H7 (cell line): ENCODE results near the gene RTL1. TPM values are rescaled to one million over a fixed set of nuclear protein-coding genes. Genes with fewer than 3 reads are reported as not detected.

Experiments used
- DNase-seq: peaks from one replicate; pipeline ENCODE4 v3.0.0; 2012
- H3K27me3 ChIP-seq: 2 replicates; pipeline ENCODE4 v1.6.0; 2011; ENCODE audit warnings: mild to moderate bottlenecking, low read length; ENCODE audit not compliant: control insufficient read depth, insufficient read depth
- H3K36me3 ChIP-seq: replicated peaks from 2 replicates; pipeline ENCODE4 v1.5.1; 2011; ENCODE audit warnings: low read length; ENCODE audit not compliant: control insufficient read depth, insufficient read depth
- H3K4me3 ChIP-seq: 2 replicates; pipeline ENCODE4 v1.5.1; 2011; ENCODE audit warnings: low read depth, mild to moderate bottlenecking, control low read depth, low read length, moderate library complexity; ENCODE audit not compliant: insufficient read depth
- total RNA-seq: library from RNA; depleted of rRNA; stranded (reverse); fragments of >200 nt; shearing (Covaris generic); gene quantifications from 2 replicates; pipeline ENCODE4 v1.2.3, GENCODE V29; 2014

The RTL1 gene
- total RNA-seq, 1 experiment from 2014 or later = not detected

GRCh38 chr14:100902295-100903133, 1.0 kb downstream of the RTL1 start:
- no peaks in the 10 kb centered on the region for H3K36me3 ChIP-seq
- H3K27me3 ChIP-seq = peaks cover 30% of the 10 kb centered on the region
- H3K4me3 ChIP-seq = no peak overlapping the region
- DNase-seq = peak; percentile 89

- DNase-seq = no peak
- Histone ChIP-seq H3K4me3 (no peak overlapping the region), H3K36me3 (no peaks in the 10 kb centered on the region), H3K27me3 (peaks cover 28% of the 10 kb centered on the region)
Observed at GRCh38 chr14:100901391-100902183, 1.9 kb downstream of the RTL1 start.

- DNase-seq = peak; percentile 81
- Histone ChIP-seq H3K4me3 (peak overlapping the region; percentile 32), H3K27me3 (peaks cover 27% of the 10 kb centered on the region), H3K36me3 (no peaks in the 10 kb centered on the region)
Observed at GRCh38 chr14:100900837-100901390, 2.6 kb downstream of the RTL1 start.

- DNase-seq = peak; percentile 76
- peaks cover 20% of the 10 kb centered on the region for H3K27me3 ChIP-seq
- H3K36me3 ChIP-seq = no peaks in the 10 kb centered on the region
- peak overlapping the region; percentile 32 for H3K4me3 ChIP-seq
Observed at GRCh38 chr14:100899884-100900771, 3.4 kb downstream of the RTL1 start.

GRCh38 chr14:100898935-100899883, 4.3 kb downstream of the RTL1 start:
- peak; percentile 64 for DNase-seq
- Histone ChIP-seq H3K4me3 (no peak overlapping the region), H3K36me3 (no peaks in the 10 kb centered on the region), H3K27me3 (peaks cover 10% of the 10 kb centered on the region)

GRCh38 chr14:100898465-100898864, 5.1 kb downstream of the RTL1 start:
- Histone ChIP-seq H3K27me3 (peaks cover 6% of the 10 kb centered on the region; the same call in 1 of the 2 replicates), H3K4me3 (no peak overlapping the region), H3K36me3 (no peaks in the 10 kb centered on the region)
- DNase-seq = peak; percentile 56

GRCh38 chr14:100896369-100897060, 7.0 kb downstream of the RTL1 start:
- peak; percentile 54 for DNase-seq
- no peak overlapping the region for H3K4me3 ChIP-seq
- H3K27me3 ChIP-seq = peaks cover 6% of the 10 kb centered on the region; the same call in 1 of the 2 replicates
- H3K36me3 ChIP-seq = no peaks in the 10 kb centered on the region

- no peaks in the 10 kb centered on the region for H3K36me3 ChIP-seq
- no peak for DNase-seq
- H3K4me3 ChIP-seq = no peak overlapping the region
- peaks cover 5% of the 10 kb centered on the region; the same call in 1 of the 2 replicates for H3K27me3 ChIP-seq
Observed at GRCh38 chr14:100895411-100895810, 8.1 kb downstream of the RTL1 start.

GRCh38 chr14:100894416-100894815, 9.1 kb downstream of the RTL1 start:
- DNase-seq = no peak
- H3K36me3 ChIP-seq = no peaks in the 10 kb centered on the region
- H3K27me3 ChIP-seq = no peaks in the 10 kb centered on the region
- H3K4me3 ChIP-seq = no peak overlapping the region

GRCh38 chr14:100893760-100894159, 9.8 kb downstream of the RTL1 start:
- no peaks in the 10 kb centered on the region for H3K36me3 ChIP-seq
- no peak overlapping the region for H3K4me3 ChIP-seq

GRCh38 chr14:100893228-100893601, 10.3 kb downstream of the RTL1 start:
- Histone ChIP-seq H3K36me3 (no peaks in the 10 kb centered on the region), H3K4me3 (no peak overlapping the region), H3K27me3 (no peaks in the 10 kb centered on the region)
- no peak for DNase-seq

More at GRCh38 chr14:100893760-100894159, 9.8 kb downstream of the RTL1 start:
- H3K27me3 ChIP-seq = no peaks in the 10 kb centered on the region
- DNase-seq = no peak

- Histone ChIP-seq H3K36me3 (no peaks in the 10 kb centered on the region), H3K27me3 (no peaks in the 10 kb centered on the region), H3K4me3 (no peak overlapping the region)
- DNase-seq = no peak
Observed at GRCh38 chr14:100892496-100893227, 10.9 kb downstream of the RTL1 start.
